Prostate gland (tissue), 2 donors: Measurements from ENCODE around the gene TNFRSF6B.

ENCODE experiments used
- POLR2A ChIP-seq: fragments of 450-650 bp; IDR thresholded peaks from one replicate; pipeline ENCODE4 v1.6.1; 2016; ENCODE audit warnings: antibody characterized with exemption, mild to moderate bottlenecking
- POLR2AphosphoS5 ChIP-seq: sonication (generic); formaldehyde crosslinking; IDR thresholded peaks from one replicate; pipeline ENCODE4 v1.6.1; 2017; ENCODE audit warnings: antibody characterized with exemption
- TF ChIP-seq, protein P1 (sequence below), 4 experiments: fragments of 200-600 bp in 2 of 4; fragments of 450-650 bp in 2 of 4; sonication (generic) in 2 of 4; IDR thresholded peaks; 1 replicate in 3 of 4; 2 replicates in 1 of 4; pipeline ENCODE4 v1.5.1; 2016 to 2019; ENCODE audit warnings: antibody characterized with exemption in 4 of 4, mild to moderate bottlenecking in 2 of 4, moderate library complexity in 2 of 4

- no peak for TF ChIP-seq POLR2A
- TF ChIP-seq, protein P1, sequence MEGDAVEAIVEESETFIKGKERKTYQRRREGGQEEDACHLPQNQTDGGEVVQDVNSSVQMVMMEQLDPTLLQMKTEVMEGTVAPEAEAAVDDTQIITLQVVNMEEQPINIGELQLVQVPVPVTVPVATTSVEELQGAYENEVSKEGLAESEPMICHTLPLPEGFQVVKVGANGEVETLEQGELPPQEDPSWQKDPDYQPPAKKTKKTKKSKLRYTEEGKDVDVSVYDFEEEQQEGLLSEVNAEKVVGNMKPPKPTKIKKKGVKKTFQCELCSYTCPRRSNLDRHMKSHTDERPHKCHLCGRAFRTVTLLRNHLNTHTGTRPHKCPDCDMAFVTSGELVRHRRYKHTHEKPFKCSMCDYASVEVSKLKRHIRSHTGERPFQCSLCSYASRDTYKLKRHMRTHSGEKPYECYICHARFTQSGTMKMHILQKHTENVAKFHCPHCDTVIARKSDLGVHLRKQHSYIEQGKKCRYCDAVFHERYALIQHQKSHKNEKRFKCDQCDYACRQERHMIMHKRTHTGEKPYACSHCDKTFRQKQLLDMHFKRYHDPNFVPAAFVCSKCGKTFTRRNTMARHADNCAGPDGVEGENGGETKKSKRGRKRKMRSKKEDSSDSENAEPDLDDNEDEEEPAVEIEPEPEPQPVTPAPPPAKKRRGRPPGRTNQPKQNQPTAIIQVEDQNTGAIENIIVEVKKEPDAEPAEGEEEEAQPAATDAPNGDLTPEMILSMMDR (IDR thresholded peaks at IDR 0.05) = no peak
- no peak for TF ChIP-seq POLR2AphosphoS5
Observed at GRCh38 chr20:63708301-63709148, 12.1 kb downstream of the TNFRSF6B start.
